Right lobe of liver (tissue), 6 donors: Measurements from ENCODE around the gene COMMD4. TPM values are rescaled to one million over a fixed set of nuclear protein-coding genes. Genes with fewer than 3 reads are reported as not detected.
A peak's percentile ranks its signal among the peaks of the same experiment; 100 is the strongest.
"Not testable (repeated sequence)": the region's sequence is repeated elsewhere in the genome, so short reads cannot be mapped to it uniquely, and the experiment has no call there.

Experiments used
- ATAC-seq, 4 donors: fragments of 200-7000 bp; cut with Tn5 transposase; one replicate each; pipeline ENCODE4 v1.9.1; 2020; ENCODE audit warnings: mild to moderate bottlenecking in 4 of 4, moderate library complexity in 4 of 4
- DNase-seq, 3 donors: peaks; one replicate each; pipeline ENCODE4 v3.0.0-alpha.2; 2020
- H3K27ac ChIP-seq, 3 donors: fragments of 200-600 bp; one replicate each; pipeline ENCODE4 v1.8.0; 2022
- H3K27me3 ChIP-seq, 2 donors: fragments of 200-600 bp; one replicate each; pipeline ENCODE4 v1.8.0; 2022
- H3K36me3 ChIP-seq, 4 donors: fragments of 200-600 bp; sonication (generic) in 1 of 4; one replicate each; pipeline versions ENCODE4 v1.5.1 to v1.8.0; 2017 to 2022; ENCODE audit warnings: control low read depth in 1 of 4
- H3K4me1 ChIP-seq, 4 donors: fragments of 200-600 bp; sonication (generic) in 1 of 4; one replicate each; pipeline versions ENCODE4 v1.5.1 to v1.8.0; 2017 to 2022; ENCODE audit warnings: control low read depth in 1 of 4
- H3K4me3 ChIP-seq, 3 donors: fragments of 200-600 bp; one replicate each; pipeline ENCODE4 v1.8.0; 2022
- H3K9me3 ChIP-seq, 4 donors: fragments of 200-600 bp; sonication (generic) in 1 of 4; one replicate each; pipeline versions ENCODE4 v1.5.1 to v1.8.0; 2017 to 2022; ENCODE audit warnings: control low read depth in 1 of 4
- POLR2A ChIP-seq: fragments of 450-650 bp; IDR thresholded peaks from one replicate; pipeline ENCODE4 v1.6.1; 2017; ENCODE audit warnings: antibody characterized with exemption, mild to moderate bottlenecking
- WGBS: methylation state at CpG from one replicate; pipeline ENCODE4 v1.1.6; 2018; ENCODE audit warnings: low coverage, low lambda C conversion rate; ENCODE audit not compliant: insufficient coverage; ENCODE audit errors: missing lambda C conversion rate; 5-methylcytosine and 5-hydroxymethylcytosine counted together
- intact Hi-C, 2 donors: fragments of 100-400 bp; cut with DNase I; formaldehyde crosslinking; loops; one replicate each; pipeline versions ENCODE4 v1.11.2 to v1.14.1; 2022
- total RNA-seq, 6 experiments: library from RNA; depleted of rRNA in 2 of 6; stranded (reverse); fragments of >200 nt in 2 of 6; fragmentation: NEBNext Ultra II Directional in 3 of 6; extraction: Animal tissue kit (Norgen Biotek cat#: 25700) in 3 of 6; gene quantifications; one replicate each; pipeline versions ENCODE4 v1.1.0 to v1.2.4, GENCODE V29; 2016 to 2023
- TF ChIP-seq, protein P1 (sequence below), 4 donors: fragments of 200-600 bp in 3 of 4; fragments of 450-650 bp in 1 of 4; IDR thresholded peaks; one replicate each; pipeline versions ENCODE4 v1.5.1 to v1.8.0; 2016 to 2022; ENCODE audit warnings: antibody characterized with exemption in 4 of 4, mild to moderate bottlenecking in 2 of 4
- donor health status: DM: no; HTN: yes; CAD: no.
- donor health status: DM: no; HTN: no; CAD: no.
- donor health status: DM: no; HTN: no; CAD: no.
- donor health status: DM: no; HTN: yes; CAD: no.
- donor health status: DM: no; HTN: yes; CAD: no.

Gene COMMD4
- total RNA-seq, 6 experiments from 2014 or later, result 25.6 to 57.0 (median 41.6) TPM

DNA sequence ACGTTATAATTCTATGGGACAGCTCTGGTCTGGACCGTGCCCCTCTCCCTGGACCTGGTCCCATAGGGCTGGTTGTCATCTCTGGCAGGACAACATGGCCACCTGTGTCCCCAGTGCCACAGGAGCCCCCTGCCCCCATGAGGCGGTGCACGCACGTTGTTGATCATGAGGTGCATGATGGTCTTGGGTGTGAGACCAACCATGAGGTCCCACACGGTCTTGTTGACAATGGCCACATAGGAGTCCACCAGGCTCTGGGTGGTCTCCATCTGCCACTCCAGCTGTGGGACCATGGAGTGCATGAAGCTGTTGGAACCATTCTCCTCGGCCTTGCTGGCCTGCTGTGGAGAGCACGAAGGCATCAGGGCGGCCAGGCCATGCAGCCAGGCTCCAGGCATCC lies 33.5 kb upstream of the COMMD4 start:
- WGBS, result 100% methylated on average over 1 of the region's 9 CpGs
- Histone ChIP-seq H3K4me3 (no peak overlapping the region), H3K9me3 (no peaks in the 10 kb centered on the region), H3K4me1 (no peaks in the 10 kb centered on the region), H3K27me3 (no peaks in the 10 kb centered on the region), H3K27ac (no peak overlapping the region), H3K36me3 (no peaks in the 10 kb centered on the region)
- no peak for DNase-seq
- TF ChIP-seq, protein P1, sequence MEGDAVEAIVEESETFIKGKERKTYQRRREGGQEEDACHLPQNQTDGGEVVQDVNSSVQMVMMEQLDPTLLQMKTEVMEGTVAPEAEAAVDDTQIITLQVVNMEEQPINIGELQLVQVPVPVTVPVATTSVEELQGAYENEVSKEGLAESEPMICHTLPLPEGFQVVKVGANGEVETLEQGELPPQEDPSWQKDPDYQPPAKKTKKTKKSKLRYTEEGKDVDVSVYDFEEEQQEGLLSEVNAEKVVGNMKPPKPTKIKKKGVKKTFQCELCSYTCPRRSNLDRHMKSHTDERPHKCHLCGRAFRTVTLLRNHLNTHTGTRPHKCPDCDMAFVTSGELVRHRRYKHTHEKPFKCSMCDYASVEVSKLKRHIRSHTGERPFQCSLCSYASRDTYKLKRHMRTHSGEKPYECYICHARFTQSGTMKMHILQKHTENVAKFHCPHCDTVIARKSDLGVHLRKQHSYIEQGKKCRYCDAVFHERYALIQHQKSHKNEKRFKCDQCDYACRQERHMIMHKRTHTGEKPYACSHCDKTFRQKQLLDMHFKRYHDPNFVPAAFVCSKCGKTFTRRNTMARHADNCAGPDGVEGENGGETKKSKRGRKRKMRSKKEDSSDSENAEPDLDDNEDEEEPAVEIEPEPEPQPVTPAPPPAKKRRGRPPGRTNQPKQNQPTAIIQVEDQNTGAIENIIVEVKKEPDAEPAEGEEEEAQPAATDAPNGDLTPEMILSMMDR (IDR thresholded peaks at IDR 0.05), result no peak
- TF ChIP-seq POLR2A, result no peak
- no peak for ATAC-seq
- intact Hi-C loops, result loop anchor here (10.0 kb wide), 2 partner anchors 278 to 288 kb away; partner anchors contain the start of gene PPCDC (in 1 of the 2)

DNA sequence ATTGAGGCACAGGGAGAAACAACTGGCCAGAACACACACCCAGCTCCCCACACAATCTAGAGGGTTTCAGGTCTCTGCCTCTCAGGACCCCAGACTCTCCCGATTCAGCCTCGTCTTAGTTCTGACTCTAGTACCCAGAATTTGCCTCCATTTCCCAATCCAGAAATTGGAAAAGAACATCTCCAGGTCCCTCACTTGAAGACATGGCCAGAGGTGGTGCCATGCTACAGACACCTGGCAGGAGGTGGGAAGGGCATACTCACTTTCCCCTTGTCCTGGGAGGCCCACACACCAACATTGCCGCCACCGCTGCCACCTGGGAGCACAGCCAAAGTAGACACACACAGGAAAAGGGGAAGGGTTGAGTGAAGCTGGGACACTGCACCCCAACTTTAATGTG lies 33.1 kb upstream of the COMMD4 start:
- not testable (repeated sequence) for H3K4me1 ChIP-seq, ATAC-seq, H3K9me3 ChIP-seq, H3K27ac ChIP-seq, H3K27me3 ChIP-seq, H3K4me3 ChIP-seq, DNase-seq, H3K36me3 ChIP-seq
- WGBS, result no CpG with 5 or more reads among the region's 4 CpGs
- intact Hi-C loops, result loop anchor here (10.0 kb wide), 2 partner anchors 278 to 288 kb away; partner anchors contain the start of gene PPCDC (in 1 of the 2)

DNA sequence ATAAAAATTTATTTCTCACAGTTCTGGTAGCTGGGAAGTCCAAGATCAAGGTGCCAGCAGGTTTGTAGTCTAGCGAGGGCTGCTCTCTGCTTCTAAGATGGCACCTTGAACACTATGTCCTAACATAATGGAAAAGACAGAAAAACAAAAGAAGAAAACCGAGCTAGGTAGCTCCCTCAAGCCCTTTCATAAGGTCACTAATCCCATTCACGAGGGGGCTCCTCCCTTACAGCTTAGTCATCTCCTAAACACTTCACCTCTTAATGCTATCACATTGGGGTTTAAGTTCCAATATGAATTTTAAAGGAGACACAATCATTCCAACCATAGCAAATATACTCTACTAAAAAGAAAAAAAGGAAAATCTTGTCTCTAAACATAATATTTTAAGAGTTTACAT lies 29.7 kb upstream of the COMMD4 start:
- no peak for DNase-seq
- 11% methylated on average over 2 of the region's 3 CpGs for WGBS
- Histone ChIP-seq H3K9me3 (no peaks in the 10 kb centered on the region), H3K4me1 (no peaks in the 10 kb centered on the region), H3K27me3 (no peaks in the 10 kb centered on the region), H3K4me3 (no peak overlapping the region), H3K36me3 (no peaks in the 10 kb centered on the region), H3K27ac (no peak overlapping the region)
- TF ChIP-seq POLR2A, result no peak
- TF ChIP-seq, protein P1 (IDR thresholded peaks at IDR 0.05), result no peak
- intact Hi-C loops, result loop anchor here (10.0 kb wide), 2 partner anchors 281 to 291 kb away; partner anchors contain the start of gene PPCDC (in 1 of the 2)
- ATAC-seq, result no peak

DNA sequence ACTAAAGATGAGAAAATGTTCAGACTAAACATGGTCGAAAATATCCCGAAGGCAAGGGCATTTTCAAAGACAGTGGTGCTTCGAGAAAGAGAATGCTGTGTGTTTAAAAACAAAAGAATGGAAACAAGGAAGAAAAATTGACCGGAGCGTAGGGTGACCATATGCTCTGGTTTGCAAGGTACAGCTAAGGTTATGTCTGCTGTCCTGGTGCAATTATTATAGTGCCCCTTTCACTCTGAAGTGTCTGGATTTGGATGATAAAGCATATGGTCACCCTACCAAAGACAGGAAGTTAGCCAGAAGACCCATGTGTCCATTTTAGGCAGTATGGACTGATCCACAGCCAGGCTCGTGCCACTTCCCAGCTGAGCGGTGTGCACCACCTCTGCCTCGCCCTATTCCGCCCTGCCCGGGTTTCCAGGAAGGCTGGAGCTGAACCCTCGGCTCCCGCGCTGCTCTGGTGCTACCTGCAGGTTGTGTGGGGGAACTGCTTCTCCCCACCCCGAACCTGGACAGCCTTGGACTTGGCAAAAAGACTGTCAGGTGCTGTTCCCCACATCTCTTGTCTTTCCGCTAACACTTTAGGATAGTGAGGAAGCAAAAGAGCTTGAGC lies 28.0 kb upstream of the COMMD4 start:
- peak; percentile 68 to 78 (median 68) for DNase-seq
- TF ChIP-seq, protein P1 (IDR thresholded peaks at IDR 0.05), result peak; percentile 48 to 67 (median 56)
- TF ChIP-seq POLR2A, result no peak
- Histone ChIP-seq H3K27ac (no peak overlapping the region), H3K4me1 (no peaks in the 10 kb centered on the region), H3K9me3 (no peaks in the 10 kb centered on the region), H3K36me3 (no peaks in the 10 kb centered on the region), H3K4me3 (no peak overlapping the region), H3K27me3 (no peaks in the 10 kb centered on the region)
- WGBS, result 34% methylated on average over 12 of the region's 15 CpGs
- ATAC-seq, result peak; percentile 88 to 99 (median 94)
- intact Hi-C loops, result loop anchor here (10.0 kb wide), 2 partner anchors 283 to 293 kb away; partner anchors contain the start of gene PPCDC (in 1 of the 2)

DNA sequence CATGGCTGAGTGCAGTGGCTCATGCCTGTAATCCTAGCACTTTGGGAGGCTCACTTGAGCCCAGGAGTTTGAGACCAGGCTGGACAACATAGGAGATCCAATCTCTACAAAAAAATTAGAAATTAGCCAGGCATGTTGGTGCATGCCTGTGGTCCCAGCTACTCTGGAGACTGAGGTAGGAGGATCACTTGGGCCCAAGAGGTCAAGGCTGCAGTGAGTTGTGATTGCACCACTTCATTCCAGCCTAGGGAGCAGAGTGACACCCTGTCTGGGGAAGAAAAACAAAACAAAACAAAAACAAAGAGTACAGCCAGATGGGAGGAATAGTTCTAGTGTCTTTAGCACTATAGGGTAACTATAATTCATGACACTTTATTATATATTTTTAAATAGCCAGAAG lies 26.2 kb upstream of the COMMD4 start:
- DNase-seq (no peak), ATAC-seq (no peak)
- H3K36me3 ChIP-seq, result no peaks in the 10 kb centered on the region
- H3K4me1 ChIP-seq, result no peaks in the 10 kb centered on the region
- no peaks in the 10 kb centered on the region for H3K27me3 ChIP-seq
- H3K4me3 ChIP-seq, result no peak overlapping the region
- TF ChIP-seq, protein P1 (IDR thresholded peaks at IDR 0.05), result no peak
- TF ChIP-seq POLR2A, result no peak
- no peak overlapping the region for H3K27ac ChIP-seq
- intact Hi-C loops, result loop anchor here (10.0 kb wide), 2 partner anchors 285 to 295 kb away; partner anchors contain the start of gene PPCDC (in 1 of the 2)
- H3K9me3 ChIP-seq, result no peaks in the 10 kb centered on the region

DNA sequence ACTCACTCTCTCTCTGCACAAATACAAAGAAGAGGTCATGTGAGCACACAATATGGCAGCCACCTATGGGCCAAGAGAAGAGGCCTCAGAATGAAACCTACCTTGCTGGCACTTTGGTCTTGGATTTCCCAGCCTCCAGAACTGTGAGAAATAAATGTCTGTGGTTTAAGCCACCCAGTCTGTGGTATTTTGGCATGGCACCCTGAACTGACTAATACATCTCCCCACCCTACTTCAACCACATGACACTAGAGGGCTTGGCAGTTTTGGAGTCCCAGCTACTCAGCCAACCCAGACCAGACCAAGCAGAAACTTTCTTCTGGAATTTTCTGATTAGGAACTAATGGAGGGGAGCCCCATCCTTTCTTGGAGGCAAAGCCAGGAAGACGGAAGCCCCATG lies 23.3 kb upstream of the COMMD4 start:
- no CpG with 5 or more reads among the region's 1 CpG for WGBS
- ATAC-seq, H3K4me1 ChIP-seq, H3K9me3 ChIP-seq, H3K4me3 ChIP-seq, H3K27ac ChIP-seq, intact Hi-C loops, H3K27me3 ChIP-seq, DNase-seq, H3K36me3 ChIP-seq: not testable (repeated sequence)
